Calu3 (cell line): Measurements from ENCODE around the gene CYB5D1. TPM values are rescaled to one million over a fixed set of nuclear protein-coding genes. Genes with fewer than 3 reads are reported as not detected.
"Not testable (repeated sequence)": the region's sequence is repeated elsewhere in the genome, so short reads cannot be mapped to it uniquely, and the experiment has no call there.

Experiments used
- BruUV-seq: library from RNA; stranded (reverse); fragments of 400-500 nt; replicated peaks from 2 replicates; lab custom pipeline; 2021; lab: Mats Ljungman, UMichigan
- CTCF ChIA-PET: fragments of 300-600 bp; sonication (Branson Sonifier 250); formaldehyde crosslinking; loops from one replicate; lab custom pipeline; 2022; ENCODE audit warnings: antibody characterized with exemption; lab: Charles Lee
- DNase-seq: peaks from one replicate; pipeline ENCODE4 v3.0.0; 2022
- H3K27ac Mint-ChIP-seq: one replicate; pipeline ENCODE4 v1.8.0; 2022; ENCODE audit warnings: mixed read lengths; ENCODE audit not compliant: unreplicated experiment
- H3K27me3 Mint-ChIP-seq: one replicate; pipeline ENCODE4 v1.8.0; 2022; ENCODE audit warnings: mixed read lengths; ENCODE audit not compliant: unreplicated experiment
- H3K36me3 Mint-ChIP-seq: one replicate; pipeline ENCODE4 v1.8.0; 2022; ENCODE audit warnings: mild to moderate bottlenecking, moderate library complexity, mixed read lengths; ENCODE audit not compliant: insufficient read depth, unreplicated experiment
- H3K4me1 Mint-ChIP-seq: one replicate; pipeline ENCODE4 v1.8.0; 2022; ENCODE audit warnings: mild to moderate bottlenecking, low read depth, mixed read lengths; ENCODE audit not compliant: unreplicated experiment
- H3K4me3 Mint-ChIP-seq: one replicate; pipeline ENCODE4 v1.8.0; 2022; ENCODE audit warnings: mild to moderate bottlenecking, low read depth, moderate library complexity, mixed read lengths; ENCODE audit not compliant: unreplicated experiment
- H3K9me3 Mint-ChIP-seq: one replicate; pipeline ENCODE4 v1.8.0; 2022; ENCODE audit warnings: low read depth, mixed read lengths; ENCODE audit not compliant: unreplicated experiment
- intact Hi-C: fragments of 100-400 bp; cut with micrococcal nuclease; formaldehyde crosslinking; loops from one replicate; pipeline ENCODE4 v1.10.0; 2022; ENCODE audit not compliant: unreplicated experiment
- total RNA-seq: library from RNA; stranded (reverse); gene quantifications from 2 replicates; pipeline ENCODE4 v1.2.3, GENCODE V29; 2022
- TF ChIP-seq, protein P1 (sequence below): fragments of 200-600 bp; IDR thresholded peaks from one replicate; pipeline ENCODE4 v1.8.0; 2022; ENCODE audit warnings: antibody characterized with exemption; ENCODE audit not compliant: unreplicated experiment

Gene CYB5D1
- total RNA-seq, 1 experiment from 2014 or later = 8.0 TPM

DNA sequence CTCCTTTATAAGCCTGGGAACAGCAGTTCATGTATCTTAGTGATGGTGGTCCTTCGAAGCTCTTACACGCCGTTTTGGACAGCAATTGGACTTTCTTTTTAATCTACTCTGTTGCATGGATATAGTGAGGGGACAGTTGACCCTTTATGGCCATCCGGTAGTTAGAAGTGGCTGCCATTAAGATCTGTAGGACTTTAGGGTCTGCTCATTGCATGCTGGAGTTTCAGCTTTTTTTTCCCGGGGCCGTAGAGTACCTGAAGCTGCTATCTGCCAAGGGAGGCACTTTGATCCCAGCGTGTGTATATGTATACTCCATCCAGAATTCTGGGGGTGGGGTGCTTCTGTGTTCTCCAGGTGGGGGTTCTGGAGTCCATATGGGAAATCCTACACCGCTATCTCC, 1.2 kb downstream of the CYB5D1 start:
- H3K27me3 Mint-ChIP-seq = no peaks in the 10 kb centered on the region
- peaks cover 4% of the 10 kb centered on the region for H3K36me3 Mint-ChIP-seq
- CTCF ChIA-PET = no interaction called here
- H3K4me3 Mint-ChIP-seq = no peak overlapping the region
- intact Hi-C loops = loop anchor here (10.0 kb wide), 1 partner anchor 114 kb away; no protein-coding TSS in a partner anchor
- no peaks in the 10 kb centered on the region for H3K9me3 Mint-ChIP-seq
- BruUV-seq = no TSS peak
- TF ChIP-seq, protein P1, sequence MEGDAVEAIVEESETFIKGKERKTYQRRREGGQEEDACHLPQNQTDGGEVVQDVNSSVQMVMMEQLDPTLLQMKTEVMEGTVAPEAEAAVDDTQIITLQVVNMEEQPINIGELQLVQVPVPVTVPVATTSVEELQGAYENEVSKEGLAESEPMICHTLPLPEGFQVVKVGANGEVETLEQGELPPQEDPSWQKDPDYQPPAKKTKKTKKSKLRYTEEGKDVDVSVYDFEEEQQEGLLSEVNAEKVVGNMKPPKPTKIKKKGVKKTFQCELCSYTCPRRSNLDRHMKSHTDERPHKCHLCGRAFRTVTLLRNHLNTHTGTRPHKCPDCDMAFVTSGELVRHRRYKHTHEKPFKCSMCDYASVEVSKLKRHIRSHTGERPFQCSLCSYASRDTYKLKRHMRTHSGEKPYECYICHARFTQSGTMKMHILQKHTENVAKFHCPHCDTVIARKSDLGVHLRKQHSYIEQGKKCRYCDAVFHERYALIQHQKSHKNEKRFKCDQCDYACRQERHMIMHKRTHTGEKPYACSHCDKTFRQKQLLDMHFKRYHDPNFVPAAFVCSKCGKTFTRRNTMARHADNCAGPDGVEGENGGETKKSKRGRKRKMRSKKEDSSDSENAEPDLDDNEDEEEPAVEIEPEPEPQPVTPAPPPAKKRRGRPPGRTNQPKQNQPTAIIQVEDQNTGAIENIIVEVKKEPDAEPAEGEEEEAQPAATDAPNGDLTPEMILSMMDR = no peak
- H3K4me1 Mint-ChIP-seq = peaks cover 9% of the 10 kb centered on the region
- H3K27ac Mint-ChIP-seq = no peak overlapping the region
- DNase-seq = no peak

- TF ChIP-seq, protein P1 = peak; percentile 68
- Mint-ChIP-seq H3K4me1 (peaks cover 9% of the 10 kb centered on the region), H3K27ac (no peak overlapping the region), H3K4me3 (no peak overlapping the region), H3K9me3 (no peaks in the 10 kb centered on the region), H3K36me3 (peaks cover 8% of the 10 kb centered on the region), H3K27me3 (no peaks in the 10 kb centered on the region)
- peak; percentile 32 for DNase-seq
- intact Hi-C loops = loop anchor here (2.0 to 5.0 kb wide), 2 partner anchors 34 to 128 kb away; no protein-coding TSS in a partner anchor
- CTCF ChIA-PET = interaction anchor here (0.5 to 1.2 kb wide), 4 partner anchors 23 to 1655 kb away, joined by 3 to 6 read pairs (median 4); no protein-coding TSS in a partner anchor
- BruUV-seq = no TSS peak
These were observed 5.1 kb downstream of the CYB5D1 start for GRCh38 chr17:7862692-7863437.

- not testable (repeated sequence) for H3K4me1 Mint-ChIP-seq, DNase-seq, H3K27me3 Mint-ChIP-seq, H3K9me3 Mint-ChIP-seq, H3K36me3 Mint-ChIP-seq, H3K4me3 Mint-ChIP-seq, H3K27ac Mint-ChIP-seq, BruUV-seq
- intact Hi-C loops = loop anchor here (5.0 kb wide), 1 partner anchor 33 kb away; no protein-coding TSS in a partner anchor
- CTCF ChIA-PET = interaction anchor here (0.6 kb wide), 1 partner anchor 1811 kb away, joined by 4 read pairs; no protein-coding TSS in a partner anchor
These were observed 6.6 kb downstream of the CYB5D1 start for GRCh38 chr17:7864384-7864783.

GRCh38 chr17:7864995-7865650, 7.3 kb downstream of the CYB5D1 start:
- BruUV-seq = no TSS peak
- no peak for DNase-seq
- Mint-ChIP-seq H3K4me1 (peaks cover 9% of the 10 kb centered on the region), H3K4me3 (no peak overlapping the region), H3K9me3 (no peaks in the 10 kb centered on the region), H3K27me3 (no peaks in the 10 kb centered on the region), H3K27ac (no peak overlapping the region), H3K36me3 (peaks cover 4% of the 10 kb centered on the region)
- CTCF ChIA-PET = no interaction called here
- intact Hi-C loops = loop anchor here (5.0 kb wide), 1 partner anchor 32 kb away; no protein-coding TSS in a partner anchor
- TF ChIP-seq, protein P1 = no peak
